GM12878 (cell line): Measurements from ENCODE around the gene DIPK1A. TPM values are rescaled to one million over a fixed set of nuclear protein-coding genes. Genes with fewer than 3 reads are reported as not detected.

ENCODE experiments used
- ATAC-seq: fragments of 200-7000 bp; cut with Tn5 transposase; 3 replicates; pipeline ENCODE4 v1.9.1; 2020; ENCODE audit warnings: mild to moderate bottlenecking, moderate library complexity
- BruUV-seq: library from RNA; stranded (reverse); fragments of 400-500 nt; replicated peaks from 2 replicates; lab custom pipeline; 2021; lab: Mats Ljungman, UMichigan
- CTCF ChIA-PET: fragments of 300-600 bp; sonication (Branson Sonifier 250); formaldehyde crosslinking; extraction: SDS; loops from one replicate; lab custom pipeline; 2021; ENCODE audit warnings: inconsistent platforms; lab: Yijun Ruan, JAX
- POLR2A ChIA-PET: fragments of 350-600 bp; formaldehyde crosslinking; extraction: SDS; loops from one replicate; lab custom pipeline; 2021; ENCODE audit warnings: inconsistent platforms; lab: Charles Lee
- RAD21 ChIA-PET: fragments of 300-600 bp; sonication (Branson Sonifier 250); formaldehyde crosslinking; loops from one replicate; lab custom pipeline; 2023; ENCODE audit warnings: antibody characterized with exemption; ENCODE audit not compliant: unreplicated experiment; lab: Charles Lee
- SMC1A ChIA-PET: fragments of 300-600 bp; sonication (Branson Sonifier 250); formaldehyde crosslinking; loops from one replicate; lab custom pipeline; 2023; ENCODE audit not compliant: unreplicated experiment, uncharacterized antibody; lab: Charles Lee
- DNase-seq: peaks from one replicate; pipeline ENCODE4 v3.0.0-alpha.2; 2011; ENCODE audit warnings: low read depth, low spot score
- FAIRE-seq: peaks from 3 replicates; lab custom pipeline; 2011; peaks lifted over from hg19 to GRCh38; lab: Jason Lieb, UNC
- H2AFZ ChIP-seq: 2 replicates; pipeline ENCODE4 v1.6.0; 2011; ENCODE audit warnings: low read depth, low read length, control low read depth; ENCODE audit not compliant: control insufficient read depth
- H3K27ac ChIP-seq: 2 replicates; pipeline ENCODE4 v1.5.1; 2011; ENCODE audit warnings: control low read depth; ENCODE audit not compliant: control insufficient read depth, insufficient read depth
- H3K27me3 ChIP-seq, 2 experiments: replicated peaks in 1 of 2; 2 replicates each; pipeline versions ENCODE4 v1.6.0 to v1.6.1; 2011; ENCODE audit warnings: low read length in 1 of 2; ENCODE audit not compliant: control insufficient read depth in 2 of 2, insufficient read depth in 2 of 2
- H3K36me3 ChIP-seq, 2 experiments: 2 replicates each; pipeline ENCODE4 v1.5.1; 2011; ENCODE audit warnings: low read length in 1 of 2; ENCODE audit not compliant: control insufficient read depth in 2 of 2, insufficient read depth in 2 of 2
- H3K4me1 ChIP-seq: 2 replicates; pipeline ENCODE4 v1.6.1; 2011; ENCODE audit warnings: mild to moderate bottlenecking, low read length, moderate library complexity, mixed read lengths; ENCODE audit not compliant: control insufficient read depth, insufficient read depth
- H3K4me2 ChIP-seq: 2 replicates; pipeline ENCODE4 v1.6.0; 2011; ENCODE audit warnings: control low read depth; ENCODE audit not compliant: control insufficient read depth, insufficient read depth
- H3K4me3 ChIP-seq: fragments of 200-600 bp; sonication (generic); 2 replicates; pipeline ENCODE4 v1.5.1; 2016
- H3K79me2 ChIP-seq: 2 replicates; pipeline ENCODE4 v1.6.0; 2011; ENCODE audit warnings: low read length; ENCODE audit not compliant: control insufficient read depth, insufficient read depth
- H3K9ac ChIP-seq: 2 replicates; pipeline ENCODE4 v1.8.0; 2011; ENCODE audit warnings: low read length, control low read depth, mixed read lengths; ENCODE audit not compliant: control insufficient read depth, insufficient read depth
- H3K9me3 ChIP-seq: replicated peaks from 3 replicates; pipeline ENCODE4 v1.5.1; 2011; ENCODE audit warnings: mild to moderate bottlenecking, low read length; ENCODE audit not compliant: control insufficient read depth, insufficient read depth
- H4K20me1 ChIP-seq: 2 replicates; pipeline ENCODE4 v1.6.0; 2011; ENCODE audit not compliant: control insufficient read depth, insufficient read depth
- CEBPB ChIP-seq, 2 experiments: fragments of 150-350 bp in 1 of 2; IDR thresholded peaks; 2 replicates each; pipeline ENCODE4 v1.6.1; 2012 to 2014; ENCODE audit warnings: low read depth in 2 of 2, low read length in 2 of 2, borderline replicate concordance in 1 of 2, inconsistent platforms in 1 of 2
- CHD1 ChIP-seq: IDR thresholded peaks from 2 replicates; pipeline ENCODE4 v1.6.1; 2012; ENCODE audit warnings: low read depth, low read length, improper control_type of control experiment
- CREB1 ChIP-seq: IDR thresholded peaks from 2 replicates; pipeline ENCODE4 v1.6.1; 2012; ENCODE audit warnings: low read depth, mild to moderate bottlenecking, inconsistent platforms
- DPF2 ChIP-seq: fragments of 450-650 bp; IDR thresholded peaks from 2 replicates; pipeline ENCODE4 v1.6.1; 2017; ENCODE audit warnings: mild to moderate bottlenecking
- E2F4 ChIP-seq: IDR thresholded peaks from 2 replicates; pipeline ENCODE4 v1.6.1; 2012; ENCODE audit warnings: low read depth, low read length, improper control_type of control experiment
- ESRRA ChIP-seq: IDR thresholded peaks from 2 replicates; pipeline ENCODE4 v1.6.1; 2012; ENCODE audit warnings: mild to moderate bottlenecking, low read length, improper control_type of control experiment
- GATAD2B ChIP-seq: fragments of 450-650 bp; conservative IDR thresholded peaks from 2 replicates; pipeline ENCODE4 v1.6.1; 2017; ENCODE audit warnings: low read depth, mild to moderate bottlenecking, moderate library complexity
- IRF5 ChIP-seq: fragments of 450-650 bp; IDR thresholded peaks from 2 replicates; pipeline ENCODE4 v1.6.1; 2017; ENCODE audit warnings: borderline replicate concordance
- LARP7 ChIP-seq: fragments of 450-650 bp; IDR thresholded peaks from 2 replicates; pipeline ENCODE4 v1.6.1; 2017; ENCODE audit warnings: mild to moderate bottlenecking
- MTA3 ChIP-seq: IDR thresholded peaks from 2 replicates; pipeline ENCODE4 v1.6.1; 2012; ENCODE audit warnings: low read length, inconsistent platforms, borderline replicate concordance
- RB1 ChIP-seq: fragments of 450-650 bp; formaldehyde crosslinking; IDR thresholded peaks from 2 replicates; pipeline ENCODE4 v1.6.1; 2017; ENCODE audit warnings: mild to moderate bottlenecking, borderline replicate concordance
- RUNX3 ChIP-seq: IDR thresholded peaks from 2 replicates; pipeline ENCODE4 v1.6.1; 2012; ENCODE audit warnings: low read length, inconsistent platforms
- STAT1 ChIP-seq: fragments of 450-650 bp; conservative IDR thresholded peaks from 2 replicates; pipeline ENCODE4 v1.6.1; 2014; ENCODE audit warnings: antibody characterized with exemption, mild to moderate bottlenecking
- SUZ12 ChIP-seq: fragments of 200-600 bp; sonication (generic); IDR thresholded peaks from one replicate; pipeline ENCODE4 v1.6.1; 2018; ENCODE audit warnings: antibody characterized with exemption, mild to moderate bottlenecking; ENCODE audit not compliant: unreplicated experiment
- TAF1 ChIP-seq: IDR thresholded peaks from 2 replicates; pipeline ENCODE4 v1.6.1; 2011; ENCODE audit warnings: mild to moderate bottlenecking, low read depth, low read length, borderline replicate concordance
- YY1 ChIP-seq: IDR thresholded peaks from 2 replicates; pipeline ENCODE4 v1.6.1; 2011; ENCODE audit warnings: low read depth, mild to moderate bottlenecking, low read length
- ZNF274 ChIP-seq: IDR thresholded peaks from one replicate; pipeline ENCODE4 v1.8.0; 2011; ENCODE audit not compliant: insufficient read length, insufficient read depth
- ZNF622 ChIP-seq: fragments of 450-650 bp; IDR thresholded peaks from 2 replicates; pipeline ENCODE4 v1.6.1; 2017; ENCODE audit warnings: mild to moderate bottlenecking, inconsistent platforms
- WGBS: methylation state at CpG from one replicate; pipeline ENCODE4 v1.1.6; 2016; ENCODE audit warnings: low lambda C conversion rate; ENCODE audit not compliant: insufficient replicate concordance, insufficient coverage; ENCODE audit errors: missing lambda C conversion rate; 5-methylcytosine and 5-hydroxymethylcytosine counted together
- in situ Hi-C: fragments of 300-500 bp; cut with MboI; formaldehyde crosslinking; loops from 9 replicates; pipeline ENCODE4 v1.14.3; 2018; ENCODE audit warnings: mixed read lengths
- intact Hi-C: fragments of 100-400 bp; cut with micrococcal nuclease; formaldehyde crosslinking; loops from one replicate; pipeline ENCODE4 v1.14.2; 2022; ENCODE audit not compliant: unreplicated experiment
- polyA plus RNA-seq, 11 experiments: library from polyadenylated mRNA; depleted of rRNA in 4 of 11; unstranded in 6 of 11; stranded (reverse) in 5 of 11; fragments of >200 nt; fragmentation: Nextera tagmentation in 4 of 11; fragmentation: Illumina TruSeq in 1 of 11; extraction: Ambion mirVana in 4 of 11; extraction: Trizol in 1 of 11; gene quantifications; 1 replicate in 1 of 11; 2 replicates in 10 of 11; pipeline versions ENCODE4 v1.2.1 to v1.2.3, GENCODE V29; 2011 to 2016; ENCODE audit warnings: inconsistent platforms in 2 of 11, missing spikeins in 2 of 11, low read depth in 1 of 11
- total RNA-seq, 4 experiments: library from RNA; depleted of rRNA in 3 of 4; stranded (reverse); fragments of >200 nt in 3 of 4; fragmentation: Illumina TruSeq in 1 of 4; extraction: Trizol in 1 of 4; gene quantifications; 2 replicates each; pipeline versions ENCODE4 v1.2.1 to v1.2.3, GENCODE V29; 2013 to 2021

Gene DIPK1A
- total and polyA plus RNA-seq, 10 of the 15 experiments (the other 5 are each of a cell fraction or from before 2014, with no cell fraction given): 4.9 to 15.0 (median 9.7) TPM

GRCh38 chr1:92989253-92989652 lies 28.0 kb upstream of the DIPK1A start:
- no peaks in the 10 kb centered on the region for H3K9me3 ChIP-seq
- CTCF ChIA-PET: interaction anchor here (0.6 to 2.7 kb wide), 6 partner anchors 18 to 940 kb away, joined by 3 to 22 read pairs (median 8); no protein-coding TSS in a partner anchor
- no peak for TF ChIP-seq DPF2
- no peak for TF ChIP-seq ESRRA
- no peak for TF ChIP-seq MTA3
- no peak for TF ChIP-seq CHD1
- no peak for TF ChIP-seq TAF1
- TF ChIP-seq, all 136 proteins: peak for 0
- H3K4me2 ChIP-seq: no peak overlapping the region
- no TSS peak for BruUV-seq
- no peak overlapping the region for H3K9ac ChIP-seq
- no peaks in the 10 kb centered on the region for H4K20me1 ChIP-seq
- no peak for FAIRE-seq
- H3K4me1 ChIP-seq: no peaks in the 10 kb centered on the region
- 71% methylated on average over 2 of the region's 2 CpGs for WGBS
- DNase-seq: no peak
- intact Hi-C loops (no loop called here), in situ Hi-C loops (no loop called here)
- H3K36me3 ChIP-seq: no peaks in the 10 kb centered on the region
- H3K79me2 ChIP-seq: no peaks in the 10 kb centered on the region
- H3K27ac ChIP-seq: no peak overlapping the region
- ChIA-PET POLR2A (interaction anchor here (1.3 to 1.6 kb wide), 4 partner anchors 8 to 33 kb away, joined by 5 to 13 read pairs (median 6); no protein-coding TSS in a partner anchor), RAD21 (interaction anchor here (0.7 to 1.5 kb wide), 2 partner anchors 8 to 29 kb away, joined by 3 to 6 read pairs; no protein-coding TSS in a partner anchor), SMC1A (interaction anchor here (0.9 to 2.5 kb wide), 8 partner anchors 9 to 130 kb away, joined by 3 to 24 read pairs (median 6); no protein-coding TSS in a partner anchor)
- no peak overlapping the region for H3K4me3 ChIP-seq
- H2AFZ ChIP-seq: no peak overlapping the region
- no peak for ATAC-seq
- H3K27me3 ChIP-seq: no peaks in the 10 kb centered on the region

GRCh38 chr1:92987462-92987861 lies 26.2 kb upstream of the DIPK1A start:
- Histone ChIP-seq H2AFZ (no peak overlapping the region), H3K79me2 (no peaks in the 10 kb centered on the region), H4K20me1 (no peaks in the 10 kb centered on the region), H3K9ac (no peak overlapping the region), H3K27me3 (no peaks in the 10 kb centered on the region), H3K27ac (no peak overlapping the region), H3K4me2 (no peak overlapping the region), H3K4me3 (no peak overlapping the region), H3K36me3 (no peaks in the 10 kb centered on the region), H3K4me1 (no peaks in the 10 kb centered on the region), H3K9me3 (no peaks in the 10 kb centered on the region)
- POLR2A ChIA-PET: interaction anchor here (0.9 to 1.5 kb wide), 2 partner anchors 16 to 19 kb away, joined by 4 to 8 read pairs; no protein-coding TSS in a partner anchor
- SMC1A ChIA-PET: interaction anchor here (0.8 to 2.8 kb wide), 7 partner anchors 12 to 128 kb away, joined by 4 to 18 read pairs (median 7); no protein-coding TSS in a partner anchor
- no TSS peak for BruUV-seq
- intact Hi-C loops: no loop called here
- in situ Hi-C loops: no loop called here
- ATAC-seq (no peak), DNase-seq (no peak), FAIRE-seq (no peak)
- CTCF ChIA-PET: interaction anchor here (0.8 to 2.3 kb wide), 6 partner anchors 13 to 128 kb away, joined by 3 to 12 read pairs (median 4); no protein-coding TSS in a partner anchor
- RAD21 ChIA-PET: interaction anchor here (0.7 to 1.8 kb wide), 3 partner anchors 12 to 25 kb away, joined by 3 to 5 read pairs (median 3); no protein-coding TSS in a partner anchor
- TF ChIP-seq STAT1 (no peak), CREB1 (no peak), DPF2 (no peak), RUNX3 (no peak), IRF5 (no peak), ZNF274 (no peak), E2F4 (no peak), GATAD2B (no peak), CEBPB (IDR thresholded peaks at IDR 0.05; ENCODE audit: borderline replicate concordance in 1 of 2, low read depth in 2 of 2, low read length in 2 of 2) (no peak), RB1 (no peak), SUZ12 (no peak), LARP7 (no peak), ZNF622 (no peak), YY1 (no peak)
